Vagina (tissue), 2 donors: Measurements from ENCODE around the gene TGM6. TPM values are rescaled to one million over a fixed set of nuclear protein-coding genes. Genes with fewer than 3 reads are reported as not detected.

Experiments
- DNase-seq, 2 donors: peaks; one replicate each; pipeline ENCODE4 v3.0.0-alpha.2; 2017; ENCODE audit errors: extremely low spot score in 2 of 2
- H3K27ac ChIP-seq: fragments of 200-600 bp; sonication (generic); one replicate; pipeline ENCODE4 v1.5.1; 2019
- H3K27me3 ChIP-seq: fragments of 200-600 bp; sonication (generic); one replicate; pipeline ENCODE4 v1.5.1; 2019
- H3K36me3 ChIP-seq, 2 donors: fragments of 200-600 bp; sonication (generic); one replicate each; pipeline ENCODE4 v1.5.1; 2017 to 2019
- H3K4me1 ChIP-seq: fragments of 200-600 bp; sonication (generic); one replicate; pipeline ENCODE4 v1.5.1; 2019
- H3K4me3 ChIP-seq, 2 donors: fragments of 200-600 bp; sonication (generic); 1 replicate in 1 of 2; 2 replicates in 1 of 2; pipeline ENCODE4 v1.5.1; 2016 to 2019
- H3K9me3 ChIP-seq: fragments of 200-600 bp; sonication (generic); one replicate; pipeline ENCODE4 v1.5.1; 2019
- POLR2A ChIP-seq, 2 donors: fragments of 450-650 bp; IDR thresholded peaks; one replicate each; pipeline ENCODE4 v1.6.1; 2017; ENCODE audit warnings: antibody characterized with exemption in 2 of 2, mild to moderate bottlenecking in 2 of 2, moderate library complexity in 2 of 2
- POLR2AphosphoS5 ChIP-seq, 2 donors: sonication (generic); formaldehyde crosslinking; IDR thresholded peaks; one replicate each; pipeline ENCODE4 v1.9.0; 2017; ENCODE audit warnings: antibody characterized with exemption in 2 of 2, mild to moderate bottlenecking in 2 of 2, low read depth in 1 of 2; ENCODE audit not compliant: insufficient read depth in 1 of 2
- intact Hi-C: fragments of 100-400 bp; cut with DNase I; formaldehyde crosslinking; loops from one replicate; pipeline ENCODE4 v1.15.1; 2023
- total RNA-seq: library from RNA; depleted of rRNA; stranded (reverse); fragments of >200 nt; gene quantifications from one replicate; pipeline ENCODE4 v1.2.3, GENCODE V29; 2016
- TF ChIP-seq, protein P1 (sequence below), 3 experiments: fragments of 450-650 bp in 2 of 3; fragments of 200-600 bp in 1 of 3; sonication (generic) in 1 of 3; IDR thresholded peaks; one replicate each; pipeline ENCODE4 v1.5.1; 2017 to 2019; ENCODE audit warnings: antibody characterized with exemption in 3 of 3, mild to moderate bottlenecking in 2 of 3, moderate library complexity in 2 of 3

The TGM6 gene
- total RNA-seq, 1 donor from 2014 or later = not detected

DNA sequence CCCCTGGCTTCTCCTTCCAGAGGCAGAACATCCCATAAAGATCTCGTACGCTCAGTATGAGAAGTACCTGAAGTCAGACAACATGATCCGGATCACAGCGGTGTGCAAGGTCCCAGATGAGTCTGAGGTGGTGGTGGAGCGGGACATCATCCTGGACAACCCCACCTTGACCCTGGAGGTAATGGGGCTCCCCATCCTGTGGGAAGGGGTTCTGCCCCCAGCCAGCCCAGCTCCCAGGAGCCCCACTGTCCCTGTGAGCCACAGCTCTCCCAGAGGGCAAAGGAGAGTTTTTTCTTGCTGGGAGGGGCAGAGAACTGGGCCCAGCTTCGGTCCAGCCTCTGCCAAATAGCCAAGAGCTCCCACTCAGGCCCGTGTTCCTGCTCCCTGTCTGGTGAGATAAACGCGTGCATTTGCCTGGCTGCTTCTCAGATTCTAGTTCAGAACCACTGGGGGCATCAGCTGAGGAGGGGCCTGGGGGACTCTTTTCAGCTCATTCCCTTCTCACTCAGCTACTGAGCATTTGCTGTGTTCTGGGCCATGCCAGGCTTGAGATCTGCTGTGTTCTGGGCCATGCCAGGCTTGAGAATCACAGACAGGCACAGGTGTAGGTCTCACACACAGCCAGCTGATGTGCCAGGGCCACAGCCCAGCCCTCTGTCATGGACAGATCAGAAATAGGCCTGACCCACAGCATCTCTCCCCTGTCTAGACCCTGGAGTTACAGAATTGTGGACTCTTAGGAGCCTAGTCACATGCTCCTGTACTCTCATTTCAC is 45.4 kb upstream of the TGM6 start:
- no peak overlapping the region for H3K27ac ChIP-seq
- intact Hi-C loops = no loop called here
- H3K4me3 ChIP-seq = no peak overlapping the region
- H3K36me3 ChIP-seq = no peaks in the 10 kb centered on the region
- DNase-seq = peak; percentile 42 to 77
- H3K4me1 ChIP-seq = no peaks in the 10 kb centered on the region
- H3K27me3 ChIP-seq = no peaks in the 10 kb centered on the region
- H3K9me3 ChIP-seq = no peaks in the 10 kb centered on the region
- TF ChIP-seq POLR2AphosphoS5 (IDR thresholded peaks at IDR 0.05; ENCODE audit: insufficient read depth in 1 of 2, low read depth in 1 of 2) (no peak), POLR2A (IDR thresholded peaks at IDR 0.05) (no peak)
- TF ChIP-seq, protein P1, sequence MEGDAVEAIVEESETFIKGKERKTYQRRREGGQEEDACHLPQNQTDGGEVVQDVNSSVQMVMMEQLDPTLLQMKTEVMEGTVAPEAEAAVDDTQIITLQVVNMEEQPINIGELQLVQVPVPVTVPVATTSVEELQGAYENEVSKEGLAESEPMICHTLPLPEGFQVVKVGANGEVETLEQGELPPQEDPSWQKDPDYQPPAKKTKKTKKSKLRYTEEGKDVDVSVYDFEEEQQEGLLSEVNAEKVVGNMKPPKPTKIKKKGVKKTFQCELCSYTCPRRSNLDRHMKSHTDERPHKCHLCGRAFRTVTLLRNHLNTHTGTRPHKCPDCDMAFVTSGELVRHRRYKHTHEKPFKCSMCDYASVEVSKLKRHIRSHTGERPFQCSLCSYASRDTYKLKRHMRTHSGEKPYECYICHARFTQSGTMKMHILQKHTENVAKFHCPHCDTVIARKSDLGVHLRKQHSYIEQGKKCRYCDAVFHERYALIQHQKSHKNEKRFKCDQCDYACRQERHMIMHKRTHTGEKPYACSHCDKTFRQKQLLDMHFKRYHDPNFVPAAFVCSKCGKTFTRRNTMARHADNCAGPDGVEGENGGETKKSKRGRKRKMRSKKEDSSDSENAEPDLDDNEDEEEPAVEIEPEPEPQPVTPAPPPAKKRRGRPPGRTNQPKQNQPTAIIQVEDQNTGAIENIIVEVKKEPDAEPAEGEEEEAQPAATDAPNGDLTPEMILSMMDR (IDR thresholded peaks at IDR 0.05) = no peak

DNA sequence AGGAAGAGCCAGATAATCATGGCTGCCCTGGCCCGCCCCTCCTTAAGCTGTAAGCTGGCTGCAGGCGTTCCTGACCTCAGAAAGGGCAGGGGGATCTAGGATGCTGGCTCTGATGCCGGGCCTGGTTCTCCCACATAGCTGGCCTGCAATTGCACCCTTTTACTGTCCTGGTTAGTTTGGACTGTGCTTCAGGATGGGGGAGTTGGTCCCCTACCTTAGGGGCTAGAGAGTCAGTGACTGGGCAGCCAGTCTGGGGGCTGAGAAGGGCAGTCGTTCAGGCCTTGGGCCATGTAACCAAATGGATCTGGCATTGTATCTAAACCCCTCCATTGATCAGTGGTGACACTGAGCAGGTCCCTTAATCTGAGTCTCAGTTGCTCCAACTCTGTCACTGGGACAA is 44.2 kb upstream of the TGM6 start:
- H3K27ac ChIP-seq = no peak overlapping the region
- peak in 1 of 2 donors; percentile 47 for DNase-seq

DNA sequence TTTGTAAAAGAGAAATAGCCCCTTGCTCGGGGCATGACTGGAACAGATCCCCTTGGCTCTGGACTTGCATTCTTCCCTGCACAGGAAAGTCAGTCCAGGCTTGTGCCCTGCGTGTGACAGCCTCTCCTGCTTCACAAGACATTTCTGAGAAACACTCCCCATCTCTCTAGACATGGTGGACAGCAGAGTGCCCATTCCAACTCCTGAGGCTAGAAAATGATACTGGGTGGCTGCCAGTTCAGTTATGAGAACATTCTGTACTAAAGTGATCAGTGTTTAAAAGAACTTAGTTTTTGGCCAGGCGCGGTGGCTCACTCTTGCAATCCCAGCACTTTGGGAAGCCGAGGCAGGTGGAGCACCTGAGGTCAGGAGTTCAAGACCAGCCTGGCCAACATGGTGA is 43.6 kb upstream of the TGM6 start:
- TF ChIP-seq POLR2AphosphoS5 (IDR thresholded peaks at IDR 0.05; ENCODE audit: insufficient read depth in 1 of 2, low read depth in 1 of 2) = no peak
- no peak for TF ChIP-seq POLR2A (IDR thresholded peaks at IDR 0.05)
- no peaks in the 10 kb centered on the region for H3K4me1 ChIP-seq
- no peaks in the 10 kb centered on the region for H3K36me3 ChIP-seq
- no peaks in the 10 kb centered on the region for H3K27me3 ChIP-seq
- intact Hi-C loops = no loop called here
- H3K9me3 ChIP-seq = no peaks in the 10 kb centered on the region
- DNase-seq = no peak
- no peak overlapping the region for H3K4me3 ChIP-seq
- H3K27ac ChIP-seq = no peak overlapping the region

More for the DNA sequence above, 44.2 kb upstream of the TGM6 start:
- Histone ChIP-seq H3K36me3 (no peaks in the 10 kb centered on the region), H3K27me3 (no peaks in the 10 kb centered on the region), H3K4me1 (no peaks in the 10 kb centered on the region), H3K4me3 (no peak overlapping the region), H3K9me3 (no peaks in the 10 kb centered on the region)
- intact Hi-C loops = no loop called here
- TF ChIP-seq, protein P1 (IDR thresholded peaks at IDR 0.05) = no peak
- TF ChIP-seq POLR2AphosphoS5 (IDR thresholded peaks at IDR 0.05; ENCODE audit: insufficient read depth in 1 of 2, low read depth in 1 of 2) = no peak
- no peak for TF ChIP-seq POLR2A (IDR thresholded peaks at IDR 0.05)

DNA sequence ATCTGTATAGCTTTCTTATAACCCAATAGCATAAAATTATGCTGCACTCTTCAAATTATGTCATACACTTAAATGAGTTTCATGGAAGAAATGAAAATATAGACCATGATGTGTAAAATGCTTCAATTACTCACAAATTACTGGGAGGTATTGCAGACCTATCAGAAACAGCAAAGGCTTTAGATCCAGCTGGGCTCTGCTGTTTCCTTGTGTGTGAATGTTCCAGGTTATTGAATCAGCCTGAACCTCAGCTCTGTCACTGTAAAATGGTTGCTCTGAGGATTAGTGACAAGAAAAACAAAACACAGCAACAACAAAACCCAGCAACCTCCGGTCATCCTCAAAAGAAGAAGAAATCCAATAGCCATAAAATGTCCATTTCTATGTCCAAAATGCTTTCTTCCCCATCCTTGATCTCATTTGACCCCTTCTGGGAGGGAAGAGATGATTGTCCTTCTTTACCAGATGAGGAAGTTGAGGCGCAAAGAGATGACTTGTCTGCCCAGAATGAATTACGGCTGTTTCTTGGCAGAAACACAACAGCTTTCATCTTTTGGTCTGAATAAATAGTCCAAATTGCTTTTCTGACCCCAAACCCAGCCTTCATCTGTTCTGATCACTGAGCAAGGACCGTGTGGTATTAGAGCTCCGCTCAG is 42.2 kb upstream of the TGM6 start:
- no peak overlapping the region for H3K27ac ChIP-seq
- H3K4me3 ChIP-seq = no peak overlapping the region
- no peaks in the 10 kb centered on the region for H3K27me3 ChIP-seq
- no peaks in the 10 kb centered on the region for H3K4me1 ChIP-seq
- intact Hi-C loops = no loop called here
- no peaks in the 10 kb centered on the region for H3K36me3 ChIP-seq
- TF ChIP-seq, protein P1 (IDR thresholded peaks at IDR 0.05) = no peak
- TF ChIP-seq POLR2AphosphoS5 (IDR thresholded peaks at IDR 0.05; ENCODE audit: insufficient read depth in 1 of 2, low read depth in 1 of 2) (no peak), POLR2A (IDR thresholded peaks at IDR 0.05) (no peak)
- DNase-seq = no peak
- no peaks in the 10 kb centered on the region for H3K9me3 ChIP-seq

DNA sequence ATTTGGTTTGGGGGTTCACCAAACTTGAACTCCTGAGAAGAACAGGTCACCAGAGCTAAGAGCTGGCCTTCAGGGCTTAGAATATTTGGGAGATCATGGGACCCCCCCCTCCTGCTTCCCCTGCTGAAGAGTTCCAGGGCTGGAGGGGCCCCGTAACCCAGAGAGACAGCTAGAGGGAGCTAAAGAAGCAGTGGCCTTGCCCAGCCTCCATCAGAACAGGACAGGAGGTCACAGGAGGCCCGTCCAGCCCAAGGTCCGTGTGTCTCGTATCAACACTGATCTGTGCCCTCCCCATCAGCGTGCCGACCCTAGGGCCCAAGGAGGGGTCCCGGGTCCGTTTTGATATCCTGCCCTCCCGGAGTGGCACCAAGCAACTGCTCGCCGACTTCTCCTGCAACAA is 40.6 kb upstream of the TGM6 start:
- no peaks in the 10 kb centered on the region for H3K27me3 ChIP-seq
- no peaks in the 10 kb centered on the region for H3K9me3 ChIP-seq
- no peaks in the 10 kb centered on the region for H3K36me3 ChIP-seq
- DNase-seq = no peak
- TF ChIP-seq, protein P1 (IDR thresholded peaks at IDR 0.05) = no peak
- TF ChIP-seq POLR2AphosphoS5 (IDR thresholded peaks at IDR 0.05; ENCODE audit: insufficient read depth in 1 of 2, low read depth in 1 of 2) (no peak), POLR2A (IDR thresholded peaks at IDR 0.05) (no peak)
- intact Hi-C loops = no loop called here
- H3K27ac ChIP-seq = no peak overlapping the region
- H3K4me3 ChIP-seq = no peak overlapping the region
- H3K4me1 ChIP-seq = no peaks in the 10 kb centered on the region
